Lower leg skin (tissue), 4 donors: ENCODE results near the gene APOA5. TPM values are rescaled to one million over a fixed set of nuclear protein-coding genes. Genes with fewer than 3 reads are reported as not detected.
"Not testable (repeated sequence)": the region's sequence is repeated elsewhere in the genome, so short reads cannot be mapped to it uniquely, and the experiment has no call there.

Source experiments
- DNase-seq, 2 donors: peaks; one replicate each; pipeline ENCODE4 v3.0.0-alpha.2; 2019; ENCODE audit warnings: low spot score in 2 of 2
- H3K4me3 ChIP-seq: fragments of 200-600 bp; sonication (generic); 2 replicates; pipeline ENCODE4 v1.5.1; 2017; ENCODE audit warnings: mild to moderate bottlenecking, low read depth; ENCODE audit not compliant: poor library complexity, severe bottlenecking
- POLR2A ChIP-seq, 2 donors: fragments of 450-650 bp; IDR thresholded peaks; one replicate each; pipeline ENCODE4 v1.6.1; 2016 to 2017; ENCODE audit warnings: antibody characterized with exemption in 2 of 2, mild to moderate bottlenecking in 1 of 2, moderate library complexity in 1 of 2
- WGBS, 2 donors: methylation state at CpG; one replicate each; pipeline ENCODE4 v1.1.5; 2018; 5-methylcytosine and 5-hydroxymethylcytosine counted together
- intact Hi-C: fragments of 100-400 bp; cut with DNase I; formaldehyde crosslinking; loops from one replicate; pipeline ENCODE4 v1.15.0; 2023; ENCODE audit warnings: low total_unique reads
- total RNA-seq, 4 donors: library from RNA; depleted of rRNA; stranded (reverse); fragments of >200 nt; gene quantifications; one replicate each; pipeline ENCODE4 v1.1.0, GENCODE V29; 2016
- TF ChIP-seq, protein P1 (sequence below), 3 donors: fragments of 450-650 bp; IDR thresholded peaks; one replicate each; pipeline ENCODE4 v1.5.1; 2016; ENCODE audit warnings: antibody characterized with exemption in 3 of 3, mild to moderate bottlenecking in 3 of 3, moderate library complexity in 2 of 3

The APOA5 gene
- total RNA-seq, 4 donors from 2014 or later = not detected

DNA sequence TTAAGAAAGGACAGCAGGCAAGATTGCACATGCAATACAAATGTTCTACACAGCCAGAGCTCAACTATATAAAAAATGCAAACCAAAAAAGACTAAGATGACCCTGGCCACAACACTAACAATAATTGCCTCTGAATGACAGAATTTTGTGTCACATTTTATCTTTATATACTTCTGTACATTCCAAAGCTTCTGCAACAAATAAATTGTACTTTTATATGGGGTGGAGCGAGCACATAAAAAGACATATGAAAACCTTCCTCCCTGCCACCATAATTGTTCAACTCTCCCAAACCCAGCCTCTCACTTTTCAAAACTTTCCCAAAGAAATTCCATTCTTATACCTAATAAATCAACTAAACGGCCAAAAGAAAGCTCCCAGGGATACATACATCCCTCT lies 29.5 kb downstream of the APOA5 start:
- intact Hi-C loops = no loop called here
- TF ChIP-seq POLR2A (IDR thresholded peaks at IDR 0.05) = no peak
- TF ChIP-seq, protein P1, sequence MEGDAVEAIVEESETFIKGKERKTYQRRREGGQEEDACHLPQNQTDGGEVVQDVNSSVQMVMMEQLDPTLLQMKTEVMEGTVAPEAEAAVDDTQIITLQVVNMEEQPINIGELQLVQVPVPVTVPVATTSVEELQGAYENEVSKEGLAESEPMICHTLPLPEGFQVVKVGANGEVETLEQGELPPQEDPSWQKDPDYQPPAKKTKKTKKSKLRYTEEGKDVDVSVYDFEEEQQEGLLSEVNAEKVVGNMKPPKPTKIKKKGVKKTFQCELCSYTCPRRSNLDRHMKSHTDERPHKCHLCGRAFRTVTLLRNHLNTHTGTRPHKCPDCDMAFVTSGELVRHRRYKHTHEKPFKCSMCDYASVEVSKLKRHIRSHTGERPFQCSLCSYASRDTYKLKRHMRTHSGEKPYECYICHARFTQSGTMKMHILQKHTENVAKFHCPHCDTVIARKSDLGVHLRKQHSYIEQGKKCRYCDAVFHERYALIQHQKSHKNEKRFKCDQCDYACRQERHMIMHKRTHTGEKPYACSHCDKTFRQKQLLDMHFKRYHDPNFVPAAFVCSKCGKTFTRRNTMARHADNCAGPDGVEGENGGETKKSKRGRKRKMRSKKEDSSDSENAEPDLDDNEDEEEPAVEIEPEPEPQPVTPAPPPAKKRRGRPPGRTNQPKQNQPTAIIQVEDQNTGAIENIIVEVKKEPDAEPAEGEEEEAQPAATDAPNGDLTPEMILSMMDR (IDR thresholded peaks at IDR 0.05) = no peak
- no peak for DNase-seq
- H3K4me3 ChIP-seq = no peak overlapping the region
- WGBS, 2 donors = 85 to 92% methylated on average over 2 of the region's 2 CpGs

- 85 to 87% methylated on average over 8 of the region's 8 CpGs for WGBS, 2 donors
- DNase-seq, intact Hi-C loops, H3K4me3 ChIP-seq: not testable (repeated sequence)
These were observed 35.6 kb downstream of the APOA5 start for GRCh38 chr11:116756044-116756443.

- 90 to 96% methylated on average over 2 of the region's 2 CpGs for WGBS, 2 donors
- intact Hi-C loops = no loop called here
- no peak overlapping the region for H3K4me3 ChIP-seq
- no peak for TF ChIP-seq POLR2A (IDR thresholded peaks at IDR 0.05)
- TF ChIP-seq, protein P1 (IDR thresholded peaks at IDR 0.05) = no peak
- no peak for DNase-seq
These were observed 41.5 kb downstream of the APOA5 start for GRCh38 chr11:116750070-116750718.

- TF ChIP-seq, protein P1 (IDR thresholded peaks at IDR 0.05) = no peak
- TF ChIP-seq POLR2A (IDR thresholded peaks at IDR 0.05) = no peak
- peak in 1 of 2 donors; percentile 40 for DNase-seq
- WGBS, 2 donors = 83 to 85% methylated on average over 6 of the region's 6 CpGs
- intact Hi-C loops = no loop called here
- H3K4me3 ChIP-seq = no peak overlapping the region
These were observed 49.6 kb downstream of the APOA5 start for GRCh38 chr11:116742104-116742503.

DNA sequence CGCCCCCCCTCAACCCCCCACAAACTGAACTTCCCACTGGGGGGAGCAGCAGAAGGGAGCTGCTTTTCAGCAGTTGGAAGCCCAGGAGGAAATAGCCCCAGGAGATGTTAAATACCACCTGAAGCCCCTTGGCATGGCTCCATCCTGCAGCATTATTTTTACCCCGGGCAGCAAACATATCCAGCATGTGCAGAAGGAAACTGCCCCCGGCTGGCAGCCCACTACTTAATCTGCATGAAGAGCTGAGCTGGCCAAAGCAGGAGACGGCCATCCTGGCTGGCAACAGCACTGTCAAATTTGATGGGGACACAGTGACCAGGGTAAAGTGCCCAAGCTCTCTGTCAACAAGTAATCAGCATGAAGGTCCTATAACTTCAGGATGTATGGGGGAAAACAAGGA lies 50.9 kb downstream of the APOA5 start:
- peak in 1 of 2 donors; percentile 74 for DNase-seq
- intact Hi-C loops = no loop called here
- no peak overlapping the region for H3K4me3 ChIP-seq
- TF ChIP-seq, protein P1 (IDR thresholded peaks at IDR 0.05) = no peak
- TF ChIP-seq POLR2A (IDR thresholded peaks at IDR 0.05) = no peak
- WGBS, 2 donors = 62 to 78% methylated on average over 4 of the region's 4 CpGs

Other genes starting within 250 kb of the APOA5 start
- gene BUD13, start 18.9 kb downstream of the APOA5 start, total RNA-seq = 10 to 100 TPM; 13.8 to 17.2 (median 15.8) TPM
- gene ZPR1, start 3.9 kb downstream of the APOA5 start, total RNA-seq = 10 to 100 TPM; 21.7 to 33.8 (median 26.1) TPM
- not detected for gene APOA4, start 31.4 kb upstream of the APOA5 start, total RNA-seq
- gene APOC3, start 38.0 kb upstream of the APOA5 start, total RNA-seq = not detected
- gene APOA1, start 45.7 kb upstream of the APOA5 start, total RNA-seq = 1 to 10 TPM in 2 of 4 donors, not detected in 2; 1.6 to 1.7 TPM